Dendritic cell treated with granulocyte-macrophage colony-stimulating factor and Interleukin-4, amounts not matched to agents 40 ng/mL and 50 ng/mL, for 4 days (primary cell): Measurements from ENCODE around the gene SEPTIN5.
"Not testable (repeated sequence)": the region's sequence is repeated elsewhere in the genome, so short reads cannot be mapped to it uniquely, and the experiment has no call there.

Experiments
- H3K27ac Mint-ChIP-seq: one replicate; pipeline ENCODE4 v1.8.0; 2022; ENCODE audit warnings: mild to moderate bottlenecking, mixed read lengths
- H3K27me3 Mint-ChIP-seq: one replicate; pipeline ENCODE4 v1.8.0; 2022; ENCODE audit warnings: mild to moderate bottlenecking, mixed read lengths
- H3K36me3 Mint-ChIP-seq: one replicate; pipeline ENCODE4 v1.8.0; 2022; ENCODE audit warnings: low read depth, mixed read lengths
- H3K4me1 Mint-ChIP-seq: one replicate; pipeline ENCODE4 v1.8.0; 2022; ENCODE audit warnings: low read depth, mixed read lengths
- H3K4me3 Mint-ChIP-seq: one replicate; pipeline ENCODE4 v1.8.0; 2022; ENCODE audit warnings: mild to moderate bottlenecking, moderate library complexity, mixed read lengths
- H3K9me3 Mint-ChIP-seq: one replicate; pipeline ENCODE4 v1.8.0; 2022; ENCODE audit warnings: mixed read lengths
- intact Hi-C: fragments of 100-400 bp; cut with micrococcal nuclease; formaldehyde crosslinking; loops from one replicate; pipeline ENCODE4 v1.15.0; 2022

SEPTIN5 gene

GRCh38 chr22:19691007-19691720, 23.1 kb upstream of the SEPTIN5 start:
- intact Hi-C loops: no loop called here
- Mint-ChIP-seq H3K9me3 (no peaks in the 10 kb centered on the region), H3K27ac (no peak overlapping the region), H3K36me3 (no peaks in the 10 kb centered on the region), H3K4me3 (no peak overlapping the region), H3K27me3 (no peaks in the 10 kb centered on the region), H3K4me1 (peaks cover 35% of the 10 kb centered on the region)

- intact Hi-C loops: no loop called here
- H3K4me3 Mint-ChIP-seq: no peak overlapping the region
- H3K9me3 Mint-ChIP-seq: no peaks in the 10 kb centered on the region
- no peaks in the 10 kb centered on the region for H3K36me3 Mint-ChIP-seq
- H3K27ac Mint-ChIP-seq: no peak overlapping the region
- no peaks in the 10 kb centered on the region for H3K27me3 Mint-ChIP-seq
- peaks cover 35% of the 10 kb centered on the region for H3K4me1 Mint-ChIP-seq
Measured at GRCh38 chr22:19691721-19692341, 22.5 kb upstream of the SEPTIN5 start.

GRCh38 chr22:19693581-19693980, 20.7 kb upstream of the SEPTIN5 start:
- H3K36me3 Mint-ChIP-seq: no peaks in the 10 kb centered on the region
- H3K27ac Mint-ChIP-seq: no peak overlapping the region
- H3K4me1 Mint-ChIP-seq: peaks cover 20% of the 10 kb centered on the region
- H3K9me3 Mint-ChIP-seq: no peaks in the 10 kb centered on the region
- H3K27me3 Mint-ChIP-seq: no peaks in the 10 kb centered on the region
- no peak overlapping the region for H3K4me3 Mint-ChIP-seq
- intact Hi-C loops: no loop called here

GRCh38 chr22:19693981-19694670, 20.2 kb upstream of the SEPTIN5 start:
- Mint-ChIP-seq H3K4me3 (no peak overlapping the region), H3K27ac (no peak overlapping the region), H3K36me3 (no peaks in the 10 kb centered on the region), H3K27me3 (no peaks in the 10 kb centered on the region), H3K4me1 (peaks cover 15% of the 10 kb centered on the region), H3K9me3 (no peaks in the 10 kb centered on the region)
- intact Hi-C loops: no loop called here

- Mint-ChIP-seq H3K27ac (no peak overlapping the region), H3K4me1 (peaks cover 9% of the 10 kb centered on the region)
Measured at GRCh38 chr22:19694696-19695095, 19.6 kb upstream of the SEPTIN5 start.

GRCh38 chr22:19696504-19697276, 17.6 kb upstream of the SEPTIN5 start:
- H3K36me3 Mint-ChIP-seq: no peaks in the 10 kb centered on the region
- H3K9me3 Mint-ChIP-seq: no peaks in the 10 kb centered on the region
- no peak overlapping the region for H3K4me3 Mint-ChIP-seq
- no peaks in the 10 kb centered on the region for H3K27me3 Mint-ChIP-seq
- no peaks in the 10 kb centered on the region for H3K4me1 Mint-ChIP-seq
- no peak overlapping the region for H3K27ac Mint-ChIP-seq
- intact Hi-C loops: no loop called here

More at GRCh38 chr22:19694696-19695095, 19.6 kb upstream of the SEPTIN5 start:
- intact Hi-C loops: no loop called here
- no peaks in the 10 kb centered on the region for H3K27me3 Mint-ChIP-seq
- H3K4me3 Mint-ChIP-seq: no peak overlapping the region
- no peaks in the 10 kb centered on the region for H3K36me3 Mint-ChIP-seq
- no peaks in the 10 kb centered on the region for H3K9me3 Mint-ChIP-seq

GRCh38 chr22:19697871-19698270, 16.4 kb upstream of the SEPTIN5 start:
- H3K4me3 Mint-ChIP-seq, H3K27ac Mint-ChIP-seq, H3K9me3 Mint-ChIP-seq, H3K27me3 Mint-ChIP-seq, intact Hi-C loops, H3K4me1 Mint-ChIP-seq, H3K36me3 Mint-ChIP-seq: not testable (repeated sequence)

GRCh38 chr22:19700790-19701419, 13.4 kb upstream of the SEPTIN5 start:
- Mint-ChIP-seq H3K27me3 (no peaks in the 10 kb centered on the region), H3K36me3 (no peaks in the 10 kb centered on the region), H3K4me3 (no peak overlapping the region), H3K27ac (no peak overlapping the region), H3K4me1 (no peaks in the 10 kb centered on the region), H3K9me3 (no peaks in the 10 kb centered on the region)
- intact Hi-C loops: no loop called here

- Mint-ChIP-seq H3K36me3 (no peaks in the 10 kb centered on the region), H3K9me3 (no peaks in the 10 kb centered on the region), H3K27ac (no peak overlapping the region), H3K4me3 (no peak overlapping the region), H3K4me1 (no peaks in the 10 kb centered on the region), H3K27me3 (no peaks in the 10 kb centered on the region)
- intact Hi-C loops: no loop called here
Measured at GRCh38 chr22:19701420-19702145, 12.7 kb upstream of the SEPTIN5 start.

GRCh38 chr22:19703869-19704268, 10.4 kb upstream of the SEPTIN5 start:
- Mint-ChIP-seq H3K9me3 (no peaks in the 10 kb centered on the region), H3K27me3 (no peaks in the 10 kb centered on the region), H3K27ac (no peak overlapping the region), H3K36me3 (no peaks in the 10 kb centered on the region), H3K4me1 (no peaks in the 10 kb centered on the region), H3K4me3 (no peak overlapping the region)
- intact Hi-C loops: no loop called here

- intact Hi-C loops: no loop called here
Measured at GRCh38 chr22:19704355-19705015, 9.8 kb upstream of the SEPTIN5 start.

GRCh38 chr22:19705181-19705934, 8.9 kb upstream of the SEPTIN5 start:
- Mint-ChIP-seq H3K36me3 (no peaks in the 10 kb centered on the region), H3K27ac (no peak overlapping the region), H3K4me3 (no peak overlapping the region), H3K9me3 (no peaks in the 10 kb centered on the region), H3K27me3 (peaks cover 7% of the 10 kb centered on the region), H3K4me1 (no peaks in the 10 kb centered on the region)
- intact Hi-C loops: no loop called here

More at GRCh38 chr22:19704355-19705015, 9.8 kb upstream of the SEPTIN5 start:
- H3K27me3 Mint-ChIP-seq: peaks cover 4% of the 10 kb centered on the region
- no peaks in the 10 kb centered on the region for H3K9me3 Mint-ChIP-seq
- H3K4me1 Mint-ChIP-seq: no peaks in the 10 kb centered on the region
- H3K27ac Mint-ChIP-seq: no peak overlapping the region
- no peaks in the 10 kb centered on the region for H3K36me3 Mint-ChIP-seq
- no peak overlapping the region for H3K4me3 Mint-ChIP-seq
